IMR-90 (cell line): ENCODE data around the gene ZNF236. TPM values are rescaled to one million over a fixed set of nuclear protein-coding genes. Genes with fewer than 3 reads are reported as not detected.

ENCODE experiments used
- ATAC-seq: fragments of 200-7000 bp; cut with Tn5 transposase; 2 replicates; pipeline ENCODE4 v1.9.1; 2020; ENCODE audit warnings: low read depth, mild to moderate bottlenecking, moderate library complexity
- BruUV-seq: library from RNA; stranded (reverse); fragments of 400-500 nt; replicated peaks from 2 replicates; lab custom pipeline; 2021; lab: Mats Ljungman, UMichigan
- CTCF ChIA-PET: fragments of 300-600 bp; formaldehyde crosslinking; extraction: SDS; loops from one replicate; lab custom pipeline; 2021; ENCODE audit warnings: antibody characterized with exemption; lab: Yijun Ruan, JAX
- POLR2A ChIA-PET: fragments of 300-600 bp; sonication (Branson Sonifier 250); formaldehyde crosslinking; loops from one replicate; lab custom pipeline; 2022; ENCODE audit warnings: antibody characterized with exemption; ENCODE audit not compliant: unreplicated experiment; lab: Charles Lee
- DNase-seq: peaks from one replicate; pipeline ENCODE4 v3.0.0; 2013
- H2AFZ ChIP-seq: replicated peaks from 2 replicates; pipeline ENCODE3; 2013; ENCODE audit warnings: low read length, mild to moderate bottlenecking; ENCODE audit not compliant: poor library complexity
- H2AK5ac ChIP-seq: 2 replicates; pipeline ENCODE4 v1.6.1; 2013; ENCODE audit warnings: low read depth, low read length, inconsistent platforms
- H2AK9ac ChIP-seq: replicated peaks from 2 replicates; pipeline ENCODE3; 2013; ENCODE audit warnings: mild to moderate bottlenecking, low read depth, low read length, moderate library complexity; ENCODE audit not compliant: poor library complexity
- H2BK120ac ChIP-seq: 2 replicates; pipeline ENCODE4 v1.6.1; 2013; ENCODE audit warnings: low read depth, low read length, inconsistent platforms
- H2BK15ac ChIP-seq: 3 replicates; pipeline ENCODE4 v1.6.1; 2013; ENCODE audit warnings: low read depth, low read length, inconsistent platforms
- H2BK20ac ChIP-seq: 2 replicates; pipeline ENCODE4 v1.6.1; 2013; ENCODE audit warnings: low read depth, mild to moderate bottlenecking, inconsistent platforms, low read length, moderate library complexity
- H2BK5ac ChIP-seq: 2 replicates; pipeline ENCODE4 v1.6.1; 2013; ENCODE audit warnings: mild to moderate bottlenecking, low read depth, low read length, inconsistent platforms; ENCODE audit not compliant: poor library complexity, severe bottlenecking
- H3K14ac ChIP-seq: replicated peaks from 2 replicates; pipeline ENCODE4 v1.6.1; 2013; ENCODE audit warnings: low read depth, low read length, inconsistent platforms
- H3K18ac ChIP-seq: 2 replicates; pipeline ENCODE4 v1.6.1; 2013; ENCODE audit warnings: low read depth, low read length, control low read depth
- H3K23ac ChIP-seq: 2 replicates; pipeline ENCODE4 v1.6.1; 2013; ENCODE audit warnings: low read depth, low read length, inconsistent platforms
- H3K27ac ChIP-seq: 2 replicates; pipeline ENCODE4 v1.5.1; 2013; ENCODE audit warnings: mild to moderate bottlenecking, control low read depth, low read length; ENCODE audit not compliant: insufficient read depth
- H3K27me3 ChIP-seq: 2 replicates; pipeline ENCODE4 v1.6.1; 2013; ENCODE audit warnings: low read length; ENCODE audit not compliant: control insufficient read depth, insufficient read depth
- H3K36me3 ChIP-seq: 2 replicates; pipeline ENCODE4 v1.6.1; 2013; ENCODE audit warnings: low read length, mixed read lengths; ENCODE audit not compliant: control insufficient read depth, insufficient read depth
- H3K4ac ChIP-seq: 2 replicates; pipeline ENCODE4 v1.6.1; 2013; ENCODE audit warnings: low read depth, low read length, inconsistent platforms
- H3K4me1 ChIP-seq: 2 replicates; pipeline ENCODE4 v1.6.1; 2013; ENCODE audit warnings: low read length, mixed read lengths; ENCODE audit not compliant: control insufficient read depth, insufficient read depth
- H3K4me2 ChIP-seq: 2 replicates; pipeline ENCODE4 v1.6.1; 2013; ENCODE audit warnings: low read depth, mild to moderate bottlenecking, control low read depth, low read length, moderate library complexity
- H3K4me3 ChIP-seq: 2 replicates; pipeline ENCODE4 v1.5.1; 2013; ENCODE audit warnings: low read depth, mild to moderate bottlenecking, control low read depth, low read length, moderate library complexity; ENCODE audit not compliant: insufficient read depth
- H3K56ac ChIP-seq: 2 replicates; pipeline ENCODE4 v1.6.1; 2013; ENCODE audit warnings: low read length, inconsistent platforms; ENCODE audit not compliant: insufficient read depth; ENCODE audit errors: extremely low read depth
- H3K79me1 ChIP-seq, 2 experiments: 2 replicates each; pipeline ENCODE4 v1.6.1; 2013; ENCODE audit warnings: low read length in 2 of 2, inconsistent platforms in 1 of 2, low read depth in 1 of 2
- H3K9ac ChIP-seq: 2 replicates; pipeline ENCODE4 v1.6.1; 2013; ENCODE audit warnings: low read depth, low read length, control low read depth
- H3K9me1 ChIP-seq: 2 replicates; pipeline ENCODE4 v1.6.1; 2013; ENCODE audit warnings: low read length, inconsistent platforms; ENCODE audit not compliant: insufficient read depth
- H3K9me3 ChIP-seq: 2 replicates; pipeline ENCODE4 v1.6.1; 2013; ENCODE audit warnings: low read length; ENCODE audit not compliant: control insufficient read depth, insufficient read depth
- H4K20me1 ChIP-seq: 2 replicates; pipeline ENCODE4 v1.6.1; 2013; ENCODE audit warnings: low read length, inconsistent platforms; ENCODE audit not compliant: insufficient read depth
- H4K5ac ChIP-seq: 2 replicates; pipeline ENCODE4 v1.6.1; 2013; ENCODE audit warnings: mild to moderate bottlenecking, low read depth, low read length, control low read depth
- H4K8ac ChIP-seq, 2 experiments: 2 replicates each; pipeline ENCODE4 v1.6.1; 2013; ENCODE audit warnings: low read depth in 2 of 2, low read length in 2 of 2, control low read depth in 1 of 2, inconsistent platforms in 1 of 2
- H4K91ac ChIP-seq: 2 replicates; pipeline ENCODE4 v1.6.1; 2013; ENCODE audit warnings: low read depth, low read length, inconsistent platforms; ENCODE audit not compliant: insufficient read depth
- CHD1 ChIP-seq: IDR thresholded peaks from 2 replicates; pipeline ENCODE4 v1.6.1; 2012; ENCODE audit warnings: low read depth, low read length, improper control_type of control experiment
- NFE2L2 ChIP-seq: fragments of 150-350 bp; IDR thresholded peaks from 2 replicates; pipeline ENCODE4 v1.6.1; 2016; ENCODE audit warnings: low read depth, mild to moderate bottlenecking, low read length
- RCOR1 ChIP-seq: IDR thresholded peaks from 2 replicates; pipeline ENCODE4 v1.6.1; 2012; ENCODE audit warnings: mild to moderate bottlenecking, low read length, improper control_type of control experiment; ENCODE audit not compliant: insufficient replicate concordance
- SMC3 ChIP-seq: fragments of 150-350 bp; IDR thresholded peaks from 2 replicates; pipeline ENCODE4 v1.6.1; 2016; ENCODE audit warnings: low read depth, mild to moderate bottlenecking, antibody characterized with exemption, low read length, moderate library complexity
- WGBS, 2 experiments: methylation state at CpG; one replicate each; pipeline versions ENCODE4 v1.1.5 to v1.1.7; 2013; ENCODE audit warnings: missing lambda C conversion rate in 2 of 2; ENCODE audit not compliant: insufficient read length in 1 of 2; ENCODE audit errors: extremely low coverage in 2 of 2; 5-methylcytosine and 5-hydroxymethylcytosine counted together
- dilution Hi-C: fragments of 300-500 bp; cut with HindIII; formaldehyde crosslinking; loops from one replicate; pipeline ENCODE4 v1.14.3; 2018; ENCODE audit warnings: low sequenced_read_pairs; ENCODE audit not compliant: unreplicated experiment
- in situ Hi-C: fragments of 300-500 bp; cut with MboI; formaldehyde crosslinking; loops from 3 replicates; pipeline ENCODE4 v1.14.3; 2019; ENCODE audit warnings: low sequenced_read_pairs, inconsistent platforms, mixed read lengths
- intact Hi-C: fragments of 100-400 bp; cut with micrococcal nuclease; formaldehyde crosslinking; loops from 2 replicates; pipeline ENCODE4 v1.10.0; 2022
- polyA plus RNA-seq, 3 experiments: library from polyadenylated mRNA; depleted of rRNA; stranded (reverse); fragments of >200 nt; gene quantifications; 2 replicates each; pipeline ENCODE4 v1.2.3, GENCODE V29; 2012; ENCODE audit warnings: low replicate concordance in 1 of 3
- total RNA-seq: library from RNA; depleted of rRNA; stranded (reverse); fragments of >200 nt; gene quantifications from 2 replicates; pipeline ENCODE4 v1.2.3, GENCODE V29; 2012

Gene ZNF236
- total and polyA plus RNA-seq, 2 of the 4 experiments (the other 2 are of a cell fraction) = 3.6 to 9.7 TPM

DNA sequence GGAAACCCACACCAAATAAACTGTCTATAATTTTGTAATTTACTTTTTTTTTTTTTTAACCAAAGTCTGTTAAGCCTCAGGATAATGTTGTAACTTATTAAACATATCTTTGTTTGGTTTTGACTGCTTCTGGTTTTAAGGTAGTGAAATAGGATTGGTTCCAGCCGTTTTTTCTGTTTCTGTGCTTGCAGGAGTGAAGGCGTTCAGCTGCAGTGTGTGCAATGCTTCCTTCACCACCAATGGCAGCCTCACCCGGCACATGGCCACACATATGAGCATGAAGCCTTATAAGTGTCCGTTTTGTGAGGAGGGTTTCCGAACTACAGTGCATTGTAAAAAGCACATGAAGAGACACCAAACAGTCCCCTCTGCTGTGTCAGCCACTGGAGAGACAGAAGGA, 93.1 kb downstream of the ZNF236 start:
- H4K20me1 ChIP-seq = no peaks in the 10 kb centered on the region
- no peak for DNase-seq
- ATAC-seq = no peak
- no peaks in the 10 kb centered on the region for H3K27me3 ChIP-seq
- H4K5ac ChIP-seq = no peak overlapping the region
- intact Hi-C loops (no loop called here), in situ Hi-C loops (no loop called here), dilution Hi-C loops (no loop called here)
- no peak overlapping the region for H3K18ac ChIP-seq
- no TSS peak for BruUV-seq
- H4K8ac ChIP-seq = no peak overlapping the region
- H3K23ac ChIP-seq = no peak overlapping the region
- H3K4me2 ChIP-seq = no peak overlapping the region
- no peak overlapping the region for H3K9ac ChIP-seq
- H4K91ac ChIP-seq = no peak overlapping the region
- H3K27ac ChIP-seq = no peak overlapping the region
- H2AK5ac ChIP-seq = no peak overlapping the region
- ChIA-PET CTCF (interaction anchor here (1.4 kb wide), 1 partner anchor 30 kb away, joined by 3 read pairs; no protein-coding TSS in a partner anchor), POLR2A (no interaction called here)
- H3K4ac ChIP-seq = no peak overlapping the region
- no peak overlapping the region for H3K56ac ChIP-seq
- no peak overlapping the region for H2AFZ ChIP-seq
- no peaks in the 10 kb centered on the region for H3K9me3 ChIP-seq
- H3K79me1 ChIP-seq = no peaks in the 10 kb centered on the region; a peak in 1 of 4 replicates
- H3K4me3 ChIP-seq = no peak overlapping the region
- WGBS, 2 experiments = no CpG with 5 or more reads among the region's 5 CpGs
- no peak overlapping the region for H2BK120ac ChIP-seq
- H3K14ac ChIP-seq = no peak overlapping the region
- no peak overlapping the region for H2AK9ac ChIP-seq
- no peak for TF ChIP-seq SMC3
- no peak for TF ChIP-seq RCOR1
- TF ChIP-seq NFE2L2 = no peak
- no peak for TF ChIP-seq CHD1
- no peaks in the 10 kb centered on the region for H3K4me1 ChIP-seq
- no peak overlapping the region for H2BK5ac ChIP-seq
- peaks cover 43% of the 10 kb centered on the region for H3K36me3 ChIP-seq
- no peaks in the 10 kb centered on the region for H3K9me1 ChIP-seq
- no peak overlapping the region for H2BK20ac ChIP-seq
- no peak overlapping the region for H2BK15ac ChIP-seq
